ENCODE measurements around the gene OR4C3. TPM values are rescaled to one million over a fixed set of nuclear protein-coding genes. Genes with fewer than 3 reads are reported as not detected.

OR4C3 gene
- total RNA-seq, 1 experiment from 2014 or later, result not detected

DNA sequence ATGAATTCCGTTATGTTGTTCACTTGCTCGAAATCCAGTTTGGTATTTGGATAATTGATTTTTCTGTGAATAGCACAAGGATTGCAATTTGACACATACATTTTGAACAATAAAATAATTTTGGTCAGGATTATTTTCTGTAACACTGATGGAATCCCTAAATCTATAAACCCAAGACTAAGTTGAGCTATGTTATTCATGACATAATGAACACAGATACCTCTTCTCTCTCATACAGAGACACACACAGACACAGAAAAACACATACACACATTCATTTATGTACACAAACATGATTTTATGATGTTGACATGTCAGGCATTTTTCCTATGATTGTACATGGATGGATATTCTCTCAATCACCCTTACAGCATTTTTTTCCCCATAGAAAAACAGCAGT, 41.6 kb downstream of the OR4C3 start, which contains the start of gene OR4C5:
Gene OR4C5 (minus strand): TSS at position 101 of the 400 bp plus-strand sequence. CDS start 0 bp downstream, at position 101.
- TF ChIP-seq, protein P1, sequence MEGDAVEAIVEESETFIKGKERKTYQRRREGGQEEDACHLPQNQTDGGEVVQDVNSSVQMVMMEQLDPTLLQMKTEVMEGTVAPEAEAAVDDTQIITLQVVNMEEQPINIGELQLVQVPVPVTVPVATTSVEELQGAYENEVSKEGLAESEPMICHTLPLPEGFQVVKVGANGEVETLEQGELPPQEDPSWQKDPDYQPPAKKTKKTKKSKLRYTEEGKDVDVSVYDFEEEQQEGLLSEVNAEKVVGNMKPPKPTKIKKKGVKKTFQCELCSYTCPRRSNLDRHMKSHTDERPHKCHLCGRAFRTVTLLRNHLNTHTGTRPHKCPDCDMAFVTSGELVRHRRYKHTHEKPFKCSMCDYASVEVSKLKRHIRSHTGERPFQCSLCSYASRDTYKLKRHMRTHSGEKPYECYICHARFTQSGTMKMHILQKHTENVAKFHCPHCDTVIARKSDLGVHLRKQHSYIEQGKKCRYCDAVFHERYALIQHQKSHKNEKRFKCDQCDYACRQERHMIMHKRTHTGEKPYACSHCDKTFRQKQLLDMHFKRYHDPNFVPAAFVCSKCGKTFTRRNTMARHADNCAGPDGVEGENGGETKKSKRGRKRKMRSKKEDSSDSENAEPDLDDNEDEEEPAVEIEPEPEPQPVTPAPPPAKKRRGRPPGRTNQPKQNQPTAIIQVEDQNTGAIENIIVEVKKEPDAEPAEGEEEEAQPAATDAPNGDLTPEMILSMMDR (conservative IDR thresholded peaks at IDR 0.05), result no peak
- no peak within 1 kb of the TSS for H3T11ph ChIP-seq (ENCODE audit: low read length)
- no peak for DNase-seq

More for the DNA sequence above, 41.6 kb downstream of the OR4C3 start, which contains the start of gene OR4C5:
- Histone ChIP-seq H3K4me2 (ENCODE audit: insufficient read depth, insufficient read length, low read length) (no peak within 1 kb of the TSS), H3K79me1 (ENCODE audit: insufficient read depth, low read depth, low read length, poor library complexity, severe bottlenecking) (no peaks in the 10 kb centered on the region), H2BK5ac (ENCODE audit: insufficient read length, low read length) (no peak within 1 kb of the TSS), H2BK120ac (ENCODE audit: low read depth, low read length, poor library complexity, severe bottlenecking) (no peak within 1 kb of the TSS), H3K14ac (ENCODE audit: insufficient read depth, low read length) (no peak within 1 kb of the TSS), H2BK15ac (ENCODE audit: low read depth, low read length) (no peak within 1 kb of the TSS), H3K9ac (ENCODE audit: extremely low read depth, insufficient read length, low read length) (no peak within 1 kb of the TSS), H3K4me1 (ENCODE audit: insufficient read depth, low read length) (no peaks in the 10 kb centered on the region), H2AK5ac (ENCODE audit: insufficient read length, low read length) (no peak within 1 kb of the TSS), H3K23me2 (ENCODE audit: insufficient read length, low read depth, low read length, poor library complexity, severe bottlenecking) (no peaks in the 10 kb centered on the region), H4K8ac (replicated peaks; ENCODE audit: insufficient read length, low read depth, low read length) (no peak within 1 kb of the TSS), H2AFZ (ENCODE audit: low read length) (no peak within 1 kb of the TSS), H4K20me1 (ENCODE audit: control insufficient read depth, insufficient read depth, insufficient read length) (no peaks in the 10 kb centered on the region), H3K56ac (ENCODE audit: insufficient read length, low read depth, low read length) (no peak within 1 kb of the TSS), H2BK20ac (ENCODE audit: low read depth, low read length, poor library complexity, severe bottlenecking) (no peak within 1 kb of the TSS), H3K27ac (ENCODE audit: insufficient read length, low read depth, low read length) (no peak within 1 kb of the TSS), H3K9me3 (ENCODE audit: control insufficient read depth, low read depth, low read length) (peaks cover 79% of the 10 kb centered on the region), H4K5ac (ENCODE audit: insufficient read length, low read depth, low read length) (no peak within 1 kb of the TSS), H4K91ac (ENCODE audit: insufficient read length, low read depth, low read length) (no peak within 1 kb of the TSS), H3K79me2 (ENCODE audit: insufficient read depth, low read length) (no peaks in the 10 kb centered on the region), H2BK12ac (ENCODE audit: insufficient read length, low read depth, low read length) (no peak within 1 kb of the TSS), H3K23ac (ENCODE audit: insufficient read length, low read depth, low read length) (no peak within 1 kb of the TSS), H3K18ac (ENCODE audit: insufficient read length, low read depth, low read length) (no peak within 1 kb of the TSS), H3K4ac (ENCODE audit: low read depth, low read length) (no peak within 1 kb of the TSS), H3K27me3 (ENCODE audit: insufficient read depth, low read length) (no peaks in the 10 kb centered on the region)
- Mint-ChIP-seq H3K4me1 (no peaks in the 10 kb centered on the region), H3K4me3 (no peak within 1 kb of the TSS), H3K27ac (no peak within 1 kb of the TSS), H3K27me3 (ENCODE audit: low read depth) (peaks cover 2% of the 10 kb centered on the region; the same call in 1 of the 2 replicates), H3K9me3 (peaks cover 76 to 79% of the 10 kb centered on the region in 2 experiments), H3K36me3 (ENCODE audit: insufficient read depth in 1 of 3, low read depth in 3 of 3) (peaks cover 0 to 13% (median 2%) of the 10 kb centered on the region in 3 experiments; a peak in 6 of 7 replicates)
- WGBS (ENCODE audit: extremely low coverage, insufficient read length, low lambda C conversion rate), result no CpG with 5 or more reads among the region's 2 CpGs

Other genes with a start within 250 kb of the OR4C3 start
- not detected in 2 replicates for gene OR4B1, start 108.1 kb upstream of the OR4C3 start, total RNA-seq (2021)
- not detected in 2 replicates for gene OR4X2, start 79.8 kb upstream of the OR4C3 start, total RNA-seq (2021)
- gene OR4X1, start 61.1 kb upstream of the OR4C3 start, total RNA-seq (2021), result not detected in 2 replicates
- not detected in 2 replicates for gene OR4S1, start 18.7 kb upstream of the OR4C3 start, total RNA-seq (2021)
- not detected in 2 replicates for gene OR4C5, start 41.5 kb downstream of the OR4C3 start, total RNA-seq (2021)
- gene OR4A47, start 163.9 kb downstream of the OR4C3 start, total RNA-seq (2021), result not detected in 2 replicates

Data from H9 (cell line).